Neural cell (in vitro differentiated cells): Measurements from ENCODE around the gene CBX6. TPM values are rescaled to one million over a fixed set of nuclear protein-coding genes. Genes with fewer than 3 reads are reported as not detected.
"Not testable (repeated sequence)": the region's sequence is repeated elsewhere in the genome, so short reads cannot be mapped to it uniquely, and the experiment has no call there.

Experiments used
- H2AFZ ChIP-seq: fragments of 200-600, 300-800 bp; sonication (generic), shearing (Covaris generic); 2 replicates; pipeline ENCODE4 v1.6.0; 2014; ENCODE audit warnings: low read depth, mild to moderate bottlenecking, antibody characterized with exemption, low read length, moderate library complexity
- H3F3A ChIP-seq: fragments of 200-600 bp; shearing (Covaris generic); 2 replicates; pipeline ENCODE4 v1.6.1; 2016; ENCODE audit warnings: mild to moderate bottlenecking, moderate library complexity, mixed read lengths, antibody characterized with exemption, low read length; ENCODE audit not compliant: insufficient read depth, poor library complexity, severe bottlenecking
- H3K27ac ChIP-seq: fragments of 200-600, 300-800 bp; sonication (generic), shearing (Covaris generic); 2 replicates; pipeline ENCODE4 v1.5.1; 2014; ENCODE audit warnings: mild to moderate bottlenecking, low read length, moderate library complexity
- H3K27me3 ChIP-seq: fragments of 300-800, 200-600 bp; sonication (generic), shearing (Covaris generic); 2 replicates; pipeline ENCODE4 v1.6.0; 2014; ENCODE audit warnings: mild to moderate bottlenecking, low read depth, low read length, moderate library complexity; ENCODE audit not compliant: insufficient read depth
- H3K36me3 ChIP-seq: fragments of 300-800, 200-600 bp; sonication (generic), shearing (Covaris generic); 2 replicates; pipeline ENCODE4 v1.5.1; 2014; ENCODE audit warnings: mild to moderate bottlenecking, antibody characterized with exemption, low read length, moderate library complexity; ENCODE audit not compliant: insufficient read depth
- H3K4me2 ChIP-seq: fragments of 300-800, 200-600 bp; sonication (generic), shearing (Covaris generic); 2 replicates; pipeline ENCODE4 v1.6.0; 2014; ENCODE audit warnings: mild to moderate bottlenecking, low read length
- H3K4me3 ChIP-seq: fragments of 300-800, 200-600 bp; sonication (generic), shearing (Covaris generic); 2 replicates; pipeline ENCODE4 v1.5.1; 2014; ENCODE audit warnings: mild to moderate bottlenecking, low read length, moderate library complexity
- H3K79me2 ChIP-seq: fragments of 200-600 bp; shearing (Covaris generic); replicated peaks from 2 replicates; pipeline ENCODE4 v1.6.0; 2014; ENCODE audit warnings: mild to moderate bottlenecking, low read length, moderate library complexity; ENCODE audit not compliant: insufficient read depth
- H3K9ac ChIP-seq: fragments of 300-800, 200-600 bp; sonication (generic), shearing (Covaris generic); 2 replicates; pipeline ENCODE4 v1.6.1; 2016; ENCODE audit warnings: mild to moderate bottlenecking, low read length, mixed read lengths
- H3K9me2 ChIP-seq: fragments of 200-600 bp; shearing (Covaris generic); 2 replicates; pipeline ENCODE4 v1.6.1; 2016; ENCODE audit warnings: mild to moderate bottlenecking, low read length, mixed read lengths; ENCODE audit not compliant: insufficient read depth
- H3K9me3 ChIP-seq: fragments of 200-600, 300-800 bp; sonication (generic), shearing (Covaris generic); 2 replicates; pipeline ENCODE4 v1.6.1; 2016; ENCODE audit warnings: mild to moderate bottlenecking, mixed run types, low read length, moderate library complexity, mixed read lengths
- H4K20me1 ChIP-seq: fragments of 200-600 bp; shearing (Covaris generic); 2 replicates; pipeline ENCODE4 v1.6.1; 2016; ENCODE audit warnings: mild to moderate bottlenecking, mixed run types; ENCODE audit not compliant: insufficient read depth
- EP300 ChIP-seq: fragments of 450-650 bp; conservative IDR thresholded peaks from 2 replicates; pipeline ENCODE4 v1.6.1; 2014; ENCODE audit warnings: antibody characterized with exemption, mild to moderate bottlenecking, moderate library complexity; ENCODE audit not compliant: poor library complexity, severe bottlenecking
- EZH2 ChIP-seq: fragments of 200-600, 300-800 bp; shearing (Covaris generic), sonication (generic); IDR thresholded peaks from 2 replicates; pipeline ENCODE4 v1.6.1; 2014; ENCODE audit warnings: antibody characterized with exemption, low read length, borderline replicate concordance, mild to moderate bottlenecking; ENCODE audit not compliant: insufficient read depth, poor library complexity, severe bottlenecking
- MXI1 ChIP-seq: fragments of 450-650 bp; conservative IDR thresholded peaks from 2 replicates; pipeline ENCODE4 v1.6.1; 2014; ENCODE audit warnings: antibody characterized with exemption, mild to moderate bottlenecking; ENCODE audit not compliant: poor library complexity, severe bottlenecking
- POLR2AphosphoS5 ChIP-seq: IDR thresholded peaks from 2 replicates; pipeline ENCODE4 v1.6.1; 2012
- RAD21 ChIP-seq: fragments of 450-650 bp; conservative IDR thresholded peaks from 2 replicates; pipeline ENCODE4 v1.6.1; 2014; ENCODE audit warnings: antibody characterized with exemption, mild to moderate bottlenecking, moderate library complexity
- SMC3 ChIP-seq: fragments of 450-650 bp; conservative IDR thresholded peaks from 2 replicates; pipeline ENCODE4 v1.6.1; 2014; ENCODE audit warnings: antibody characterized with exemption, mild to moderate bottlenecking, moderate library complexity; ENCODE audit not compliant: poor library complexity
- TAF1 ChIP-seq: IDR thresholded peaks from 2 replicates; pipeline ENCODE4 v1.6.1; 2012; ENCODE audit warnings: low read depth
- polyA plus RNA-seq: library from polyadenylated mRNA; depleted of rRNA; stranded (reverse); fragments of >200 nt; gene quantifications from 2 replicates; pipeline ENCODE4 v1.2.3, GENCODE V29; 2014
- TF ChIP-seq, protein P1 (sequence below): IDR thresholded peaks from 2 replicates; pipeline ENCODE4 v1.6.1; 2012; ENCODE audit warnings: borderline replicate concordance
- TF ChIP-seq, protein P2 (sequence below): fragments of 450-650 bp; IDR thresholded peaks from 2 replicates; pipeline ENCODE4 v1.5.1; 2014; ENCODE audit warnings: antibody characterized with exemption, mild to moderate bottlenecking, moderate library complexity; ENCODE audit not compliant: poor library complexity, severe bottlenecking

CBX6 gene
- polyA plus RNA-seq, 1 donor from 2014 or later, result 13.0 TPM

DNA sequence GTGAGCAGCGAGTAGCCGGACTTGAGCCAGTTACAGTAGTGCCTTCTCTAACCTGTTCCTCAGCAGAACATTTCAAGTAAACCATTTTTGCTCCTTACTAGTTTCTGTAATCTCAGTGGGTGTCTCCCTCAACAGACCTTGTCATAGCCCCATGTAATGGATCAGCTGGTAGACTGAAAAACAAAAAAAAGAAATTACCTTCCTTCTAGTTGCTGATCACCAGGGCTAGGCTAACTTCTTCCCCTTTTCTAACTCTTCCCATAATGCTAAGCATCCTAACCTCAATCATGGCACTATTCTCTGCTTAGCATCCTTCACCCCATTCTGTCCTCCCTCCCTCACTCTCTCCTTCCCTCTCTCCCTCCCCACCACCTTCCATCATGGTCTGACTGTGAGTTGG is 35.8 kb upstream of the CBX6 start:
- Histone ChIP-seq H4K20me1 (no peaks in the 10 kb centered on the region), H3F3A (no peaks in the 10 kb centered on the region), H3K4me3 (no peak overlapping the region), H3K27me3 (peaks cover 4% of the 10 kb centered on the region), H3K9me2 (no peaks in the 10 kb centered on the region), H3K9me3 (no peaks in the 10 kb centered on the region), H2AFZ (no peak overlapping the region), H3K36me3 (no peaks in the 10 kb centered on the region), H3K4me2 (no peak overlapping the region), H3K79me2 (no peaks in the 10 kb centered on the region), H3K27ac (no peak overlapping the region), H3K9ac (no peak overlapping the region)
- no peak for TF ChIP-seq EZH2
- TF ChIP-seq, protein P1, sequence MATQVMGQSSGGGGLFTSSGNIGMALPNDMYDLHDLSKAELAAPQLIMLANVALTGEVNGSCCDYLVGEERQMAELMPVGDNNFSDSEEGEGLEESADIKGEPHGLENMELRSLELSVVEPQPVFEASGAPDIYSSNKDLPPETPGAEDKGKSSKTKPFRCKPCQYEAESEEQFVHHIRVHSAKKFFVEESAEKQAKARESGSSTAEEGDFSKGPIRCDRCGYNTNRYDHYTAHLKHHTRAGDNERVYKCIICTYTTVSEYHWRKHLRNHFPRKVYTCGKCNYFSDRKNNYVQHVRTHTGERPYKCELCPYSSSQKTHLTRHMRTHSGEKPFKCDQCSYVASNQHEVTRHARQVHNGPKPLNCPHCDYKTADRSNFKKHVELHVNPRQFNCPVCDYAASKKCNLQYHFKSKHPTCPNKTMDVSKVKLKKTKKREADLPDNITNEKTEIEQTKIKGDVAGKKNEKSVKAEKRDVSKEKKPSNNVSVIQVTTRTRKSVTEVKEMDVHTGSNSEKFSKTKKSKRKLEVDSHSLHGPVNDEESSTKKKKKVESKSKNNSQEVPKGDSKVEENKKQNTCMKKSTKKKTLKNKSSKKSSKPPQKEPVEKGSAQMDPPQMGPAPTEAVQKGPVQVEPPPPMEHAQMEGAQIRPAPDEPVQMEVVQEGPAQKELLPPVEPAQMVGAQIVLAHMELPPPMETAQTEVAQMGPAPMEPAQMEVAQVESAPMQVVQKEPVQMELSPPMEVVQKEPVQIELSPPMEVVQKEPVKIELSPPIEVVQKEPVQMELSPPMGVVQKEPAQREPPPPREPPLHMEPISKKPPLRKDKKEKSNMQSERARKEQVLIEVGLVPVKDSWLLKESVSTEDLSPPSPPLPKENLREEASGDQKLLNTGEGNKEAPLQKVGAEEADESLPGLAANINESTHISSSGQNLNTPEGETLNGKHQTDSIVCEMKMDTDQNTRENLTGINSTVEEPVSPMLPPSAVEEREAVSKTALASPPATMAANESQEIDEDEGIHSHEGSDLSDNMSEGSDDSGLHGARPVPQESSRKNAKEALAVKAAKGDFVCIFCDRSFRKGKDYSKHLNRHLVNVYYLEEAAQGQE, result no peak
- TF ChIP-seq RAD21, result no peak
- TF ChIP-seq TAF1, result no peak
- no peak for TF ChIP-seq SMC3
- no peak for TF ChIP-seq POLR2AphosphoS5
- TF ChIP-seq MXI1, result no peak
- no peak for TF ChIP-seq EP300
- TF ChIP-seq, protein P2, sequence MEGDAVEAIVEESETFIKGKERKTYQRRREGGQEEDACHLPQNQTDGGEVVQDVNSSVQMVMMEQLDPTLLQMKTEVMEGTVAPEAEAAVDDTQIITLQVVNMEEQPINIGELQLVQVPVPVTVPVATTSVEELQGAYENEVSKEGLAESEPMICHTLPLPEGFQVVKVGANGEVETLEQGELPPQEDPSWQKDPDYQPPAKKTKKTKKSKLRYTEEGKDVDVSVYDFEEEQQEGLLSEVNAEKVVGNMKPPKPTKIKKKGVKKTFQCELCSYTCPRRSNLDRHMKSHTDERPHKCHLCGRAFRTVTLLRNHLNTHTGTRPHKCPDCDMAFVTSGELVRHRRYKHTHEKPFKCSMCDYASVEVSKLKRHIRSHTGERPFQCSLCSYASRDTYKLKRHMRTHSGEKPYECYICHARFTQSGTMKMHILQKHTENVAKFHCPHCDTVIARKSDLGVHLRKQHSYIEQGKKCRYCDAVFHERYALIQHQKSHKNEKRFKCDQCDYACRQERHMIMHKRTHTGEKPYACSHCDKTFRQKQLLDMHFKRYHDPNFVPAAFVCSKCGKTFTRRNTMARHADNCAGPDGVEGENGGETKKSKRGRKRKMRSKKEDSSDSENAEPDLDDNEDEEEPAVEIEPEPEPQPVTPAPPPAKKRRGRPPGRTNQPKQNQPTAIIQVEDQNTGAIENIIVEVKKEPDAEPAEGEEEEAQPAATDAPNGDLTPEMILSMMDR, result no peak

DNA sequence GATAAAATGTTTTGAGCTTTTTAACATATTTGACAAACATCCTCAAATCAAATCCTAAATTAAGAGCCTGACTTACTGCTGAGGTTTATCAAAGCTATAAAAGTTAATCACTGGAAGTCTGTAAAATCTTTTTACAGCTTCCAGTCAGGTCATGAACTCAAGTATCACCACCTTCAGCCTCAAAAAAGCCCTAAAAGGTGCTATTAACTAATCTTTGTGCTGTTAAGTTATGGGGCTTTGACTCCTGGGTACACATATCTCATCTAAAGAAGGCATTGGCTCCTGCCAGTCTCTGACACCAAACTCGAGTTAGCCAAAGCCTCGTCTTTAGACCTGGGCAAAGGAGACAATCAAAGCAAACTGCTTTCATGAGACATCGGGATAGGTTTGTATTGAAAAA is 34.0 kb upstream of the CBX6 start:
- Histone ChIP-seq H3K79me2 (no peaks in the 10 kb centered on the region), H3K27me3 (peaks cover 4% of the 10 kb centered on the region), H3K27ac (no peak overlapping the region), H3K36me3 (no peaks in the 10 kb centered on the region), H4K20me1 (no peaks in the 10 kb centered on the region), H3K9me2 (no peaks in the 10 kb centered on the region), H2AFZ (no peak overlapping the region), H3F3A (no peaks in the 10 kb centered on the region), H3K9ac (no peak overlapping the region), H3K4me2 (no peak overlapping the region), H3K9me3 (no peaks in the 10 kb centered on the region), H3K4me3 (no peak overlapping the region)
- TF ChIP-seq POLR2AphosphoS5 (no peak), TAF1 (no peak)
- TF ChIP-seq, protein P2, result no peak

DNA sequence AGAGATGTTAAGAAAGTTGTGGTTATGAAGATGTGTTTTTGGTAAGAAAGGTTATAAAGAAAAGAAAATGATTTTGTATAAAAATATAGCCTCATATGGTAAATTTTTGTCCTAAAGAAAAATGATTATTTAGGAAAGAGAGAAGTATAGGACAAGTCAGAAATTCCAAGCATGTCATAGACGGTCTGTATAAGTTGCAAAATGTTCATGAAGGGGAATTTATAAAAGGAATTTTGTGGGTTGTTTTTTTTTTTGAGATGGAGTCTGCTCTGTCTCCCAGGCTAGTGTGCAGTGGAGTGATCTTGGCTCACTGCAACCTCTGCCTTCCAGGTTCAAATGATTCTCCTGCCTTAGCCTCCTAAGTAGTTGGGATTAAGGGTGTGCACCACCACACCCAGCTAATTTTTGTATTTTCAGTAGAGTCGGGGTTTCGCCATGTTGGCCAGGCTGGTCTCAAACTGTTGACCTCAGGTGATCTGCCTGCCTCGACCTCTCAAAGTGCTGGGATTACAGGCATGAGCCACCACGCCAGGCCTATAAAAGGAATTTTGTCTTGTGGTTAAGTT is 32.1 kb upstream of the CBX6 start:
- not testable (repeated sequence) for H3F3A ChIP-seq, H3K9me3 ChIP-seq, H3K79me2 ChIP-seq, H3K4me2 ChIP-seq, H4K20me1 ChIP-seq, H3K27ac ChIP-seq, H3K4me3 ChIP-seq, H3K9me2 ChIP-seq, H3K36me3 ChIP-seq, H3K27me3 ChIP-seq, H3K9ac ChIP-seq, H2AFZ ChIP-seq
